ENCODE measurements around the gene KCNMA1.

GRCh38 chr10:77022671-77023070 is 614.9 kb downstream of the KCNMA1 start:
- TF ChIP-seq ZNF274 (IDR thresholded peaks at IDR 0.05; ENCODE audit: insufficient read depth, insufficient read length): no peak
- TF ChIP-seq CREB1 (IDR thresholded peaks at IDR 0.05; ENCODE audit: low read depth): no peak
- TF ChIP-seq BCL3 (IDR thresholded peaks at IDR 0.05; ENCODE audit: borderline replicate concordance, insufficient read depth, low read depth, low read length, poor library complexity, severe bottlenecking): no peak
- no peak for TF ChIP-seq CTCF (IDR thresholded peaks at IDR 0.05 in 2 of 3, conservative IDR thresholded peaks at IDR 0.05 in 1 of 3; ENCODE audit: control insufficient read depth in 2 of 3, extremely low read depth in 1 of 3, insufficient read depth in 1 of 3, low read depth in 3 of 3, low read length in 3 of 3)
- no peak for TF ChIP-seq ETV6 (conservative IDR thresholded peaks at IDR 0.05 in 1 of 2, IDR thresholded peaks at IDR 0.05 in 1 of 2; ENCODE audit: borderline replicate concordance in 1 of 2, low read depth in 1 of 2)
- no peak for TF ChIP-seq GABPA (IDR thresholded peaks at IDR 0.05; ENCODE audit: low read depth)
